Activated CD8-positive, alpha-beta memory T cell treated with anti-CD3 and anti-CD28 coated beads, Interleukin-2, amount 50 U/mL, for 1 hour (primary cell): Measurements from ENCODE around the gene EPS15.

Source experiments
- DNase-seq: peaks from one replicate; pipeline ENCODE4 v3.0.0-alpha.2; 2020; ENCODE audit errors: extremely low read depth

EPS15 gene

GRCh38 chr1:51380936-51381335 lies 138.1 kb downstream of the EPS15 start:
- no peak for DNase-seq

DNA sequence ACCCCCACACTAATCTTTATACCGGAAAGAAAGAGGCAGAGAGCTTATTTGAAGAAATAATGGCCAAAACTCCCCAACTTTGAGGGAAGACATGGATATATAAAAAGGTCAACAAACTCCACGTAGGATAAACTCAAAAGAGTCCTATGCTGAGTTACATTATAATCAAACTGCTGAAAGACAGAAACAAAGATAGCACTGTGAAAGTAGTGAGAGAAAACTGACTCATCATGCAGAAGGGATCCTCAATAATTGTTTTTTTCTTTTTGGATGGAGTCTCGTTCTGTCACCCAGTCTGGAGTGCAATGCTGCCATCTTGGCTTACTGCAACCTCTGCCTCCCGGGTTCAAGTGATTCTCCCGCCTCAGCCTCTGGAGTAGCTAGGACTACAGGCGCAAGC lies 140.2 kb downstream of the EPS15 start:
- no peak for DNase-seq

DNA sequence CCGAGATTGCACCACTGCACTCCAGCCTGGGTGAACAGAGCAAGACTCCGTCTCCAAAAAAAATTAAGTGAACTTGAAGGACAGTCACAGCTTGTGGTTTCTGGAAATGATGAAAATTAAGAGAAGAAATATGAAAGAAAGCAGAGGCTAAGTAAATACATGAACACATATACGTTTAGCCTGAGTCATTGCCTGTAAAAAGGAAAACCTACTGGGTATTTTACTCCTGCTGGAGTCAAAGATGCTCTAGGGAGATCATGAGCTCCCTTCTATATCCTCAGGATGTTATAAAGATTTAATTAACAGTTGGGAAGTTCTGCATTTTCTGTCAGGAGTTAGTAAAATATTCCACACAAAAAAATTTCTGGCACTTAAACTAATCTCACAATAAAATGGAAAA lies 145.2 kb downstream of the EPS15 start:
- no peak for DNase-seq

DNA sequence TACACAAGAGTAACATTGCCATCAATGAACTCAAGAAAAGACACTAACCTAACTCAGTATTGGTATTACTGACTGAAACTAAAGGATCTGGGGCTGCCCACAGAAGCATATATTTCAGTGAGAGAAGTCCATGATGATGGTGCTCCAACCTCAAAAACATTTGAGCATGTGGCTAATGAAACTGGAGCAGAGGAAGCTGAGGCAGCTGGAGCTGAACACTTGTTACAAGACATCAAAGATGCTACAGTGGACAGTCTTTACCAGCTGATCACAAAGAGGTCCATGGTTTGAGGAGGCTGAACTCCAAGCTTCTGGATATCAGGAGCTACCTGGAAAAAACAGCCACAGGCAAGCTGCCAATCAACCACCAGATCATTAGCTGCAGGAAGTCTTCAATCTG lies 146.5 kb downstream of the EPS15 start:
- no peak for DNase-seq

DNA sequence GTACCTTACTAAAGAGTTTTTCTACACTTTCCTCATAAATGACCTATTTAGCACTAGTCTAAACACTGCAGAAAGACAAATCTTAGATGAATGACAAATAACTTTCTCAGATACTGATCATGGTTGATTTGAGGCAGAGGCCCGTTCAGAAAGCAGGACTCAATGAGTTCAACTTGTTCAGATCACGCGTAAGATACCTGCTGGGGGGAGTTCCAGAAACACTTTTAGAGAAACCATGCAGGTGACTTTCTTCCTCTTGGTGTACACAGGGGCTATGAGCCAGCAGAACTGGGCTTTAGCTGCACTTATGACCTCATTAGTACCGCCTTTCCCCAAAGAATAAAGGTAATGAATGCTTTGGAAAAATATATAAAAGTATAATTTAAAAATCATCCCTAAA lies 149.9 kb downstream of the EPS15 start:
- DNase-seq: no peak

GRCh38 chr1:51365774-51366173 lies 153.3 kb downstream of the EPS15 start:
- no peak for DNase-seq

DNA sequence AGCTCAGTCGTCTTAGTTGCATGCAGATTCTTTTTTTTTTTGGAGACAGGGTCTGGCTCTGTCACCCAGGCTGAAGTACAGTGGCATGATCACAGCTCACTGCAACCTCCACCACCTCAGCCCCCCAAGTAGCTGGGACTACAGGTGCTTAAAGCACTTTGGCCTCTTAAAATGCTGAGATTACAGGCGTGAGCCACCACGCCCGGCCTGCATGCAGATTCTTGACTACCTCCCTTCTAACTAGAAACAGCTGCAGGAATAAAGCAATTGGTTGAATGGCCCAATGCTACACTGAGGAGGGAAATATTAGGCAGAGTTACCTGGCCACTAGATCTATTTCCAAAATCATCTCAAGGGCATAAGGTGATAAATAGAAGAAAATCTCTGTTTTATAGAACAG lies 159.2 kb downstream of the EPS15 start:
- no peak for DNase-seq

DNA sequence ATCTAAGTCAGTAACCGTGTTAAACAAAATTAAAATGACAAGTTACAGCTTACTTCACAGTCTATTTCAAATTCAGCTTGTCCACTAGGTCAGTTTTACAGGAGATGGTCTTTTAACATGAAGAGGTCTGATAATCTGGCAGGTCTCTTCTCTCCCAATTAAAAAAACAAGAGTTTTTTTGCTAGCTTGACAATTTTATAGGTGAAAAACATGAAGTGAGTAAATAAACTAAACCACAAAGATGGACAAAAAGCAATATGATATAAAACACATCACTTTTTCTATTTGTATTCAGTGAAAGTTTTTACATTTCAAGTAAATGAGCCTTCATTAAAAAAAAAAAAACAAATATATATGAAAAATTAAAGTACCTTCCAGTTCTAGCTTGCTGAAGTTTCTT lies 163.7 kb downstream of the EPS15 start:
- DNase-seq: no peak

GRCh38 chr1:51354416-51354815 lies 164.7 kb downstream of the EPS15 start:
- no peak for DNase-seq

DNA sequence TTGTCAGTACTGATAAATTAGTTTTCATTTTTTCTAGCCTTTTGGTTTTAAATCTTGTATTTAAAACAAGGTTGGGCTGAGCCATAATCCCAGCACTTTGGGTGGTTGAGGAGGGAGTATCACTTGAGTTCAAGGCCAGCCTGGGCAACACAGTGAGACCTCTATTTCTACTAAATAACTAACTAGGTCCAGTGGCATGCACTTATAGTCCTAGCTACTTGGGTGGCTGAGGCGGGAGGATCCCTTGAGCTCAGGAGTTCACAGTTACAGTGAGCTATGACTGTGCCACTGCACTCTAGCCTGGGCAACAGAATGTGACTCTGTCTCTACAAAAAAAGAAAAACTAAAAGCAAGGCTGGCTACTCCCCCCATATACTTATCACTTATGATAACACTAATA lies 167.2 kb downstream of the EPS15 start:
- DNase-seq: no peak

DNA sequence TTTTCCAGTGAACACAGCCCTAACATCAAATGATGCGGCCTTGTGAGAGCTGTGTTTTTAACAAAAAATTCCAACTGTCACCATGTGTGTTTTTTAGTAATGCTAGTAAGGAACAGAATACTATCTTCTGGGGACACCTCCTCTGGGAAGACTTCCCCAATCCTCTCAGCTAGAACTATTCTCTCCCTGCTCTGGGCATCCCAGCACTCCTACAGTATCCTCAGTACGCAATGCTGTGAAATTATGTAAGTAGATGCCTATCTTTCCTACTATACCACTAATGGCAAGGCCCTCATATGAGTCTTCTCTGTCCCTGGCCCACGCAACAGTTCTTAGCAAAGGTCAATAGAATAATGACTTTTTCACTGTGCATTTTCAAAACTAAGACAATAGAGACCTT lies 169.2 kb downstream of the EPS15 start:
- DNase-seq: no peak

GRCh38 chr1:51348147-51348527 lies 170.9 kb downstream of the EPS15 start:
- DNase-seq: no peak

- no peak for DNase-seq
Observed at GRCh38 chr1:51347398-51348146, 171.5 kb downstream of the EPS15 start.

DNA sequence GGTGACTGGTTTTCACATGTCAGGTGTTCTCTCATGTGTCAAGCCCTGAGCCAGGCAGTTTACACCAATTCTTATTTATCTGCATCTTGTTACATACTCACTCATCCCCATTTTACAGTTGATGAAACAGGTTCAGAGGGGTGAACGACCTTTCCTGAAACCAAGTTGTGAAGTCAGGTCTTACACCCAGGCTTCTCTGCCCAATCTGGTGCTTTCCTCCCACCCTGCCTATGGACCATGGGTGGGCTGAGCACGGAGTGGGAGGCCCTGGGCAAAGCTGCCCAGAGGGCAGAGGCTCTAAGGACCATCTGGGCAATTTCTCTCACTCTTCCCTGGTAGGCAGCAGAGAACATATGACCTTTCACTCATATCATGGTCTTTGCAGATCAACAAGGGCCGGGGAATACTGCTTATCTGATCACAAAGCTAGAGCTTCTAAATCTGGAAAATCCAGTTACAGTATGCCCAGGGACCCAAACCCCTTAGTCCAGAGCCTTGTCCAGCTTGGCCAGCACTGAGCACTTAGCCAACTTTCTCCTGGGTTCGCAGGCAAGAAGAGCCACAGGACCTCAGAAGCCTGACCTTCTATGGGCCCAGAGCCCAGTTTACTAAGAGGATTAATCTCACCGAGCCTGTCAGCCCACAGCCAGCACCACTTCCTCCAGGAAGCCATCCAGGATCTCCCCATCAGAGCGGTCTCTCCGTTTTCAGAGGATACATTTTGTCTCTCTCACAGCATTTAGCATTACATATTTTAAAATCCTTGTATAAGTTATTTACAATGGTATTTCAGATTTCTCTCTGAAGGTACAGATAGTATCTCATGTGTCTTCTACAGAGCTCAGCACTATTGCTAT lies 172.8 kb downstream of the EPS15 start:
- no peak for DNase-seq

- DNase-seq: no peak
Observed at GRCh38 chr1:51345300-51345687, 173.8 kb downstream of the EPS15 start.

GRCh38 chr1:51344602-51345299 lies 174.3 kb downstream of the EPS15 start:
- DNase-seq: no peak

GRCh38 chr1:51344276-51344601 lies 174.8 kb downstream of the EPS15 start:
- no peak for DNase-seq

DNA sequence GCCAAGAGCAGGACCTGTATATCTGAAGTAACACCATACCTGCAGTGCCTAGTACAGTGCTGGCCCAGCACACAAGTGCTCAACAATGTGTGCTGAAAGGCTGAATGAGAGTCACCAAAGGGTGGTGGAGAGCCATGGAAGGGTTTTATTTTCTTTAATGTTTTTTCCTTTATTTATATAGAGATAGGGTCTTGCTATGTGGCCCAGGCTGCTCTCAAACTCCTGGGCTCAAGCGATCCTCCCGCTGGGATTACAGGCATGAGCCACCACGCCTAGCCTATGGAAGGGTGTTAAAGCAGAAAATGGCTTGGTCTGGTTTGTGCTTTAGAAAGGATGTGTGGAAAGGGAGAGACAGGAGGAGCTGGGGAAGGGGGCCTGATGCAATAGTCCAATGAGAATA lies 175.4 kb downstream of the EPS15 start:
- no peak for DNase-seq

- DNase-seq: no peak
Observed at GRCh38 chr1:51342591-51343206, 176.4 kb downstream of the EPS15 start.

DNA sequence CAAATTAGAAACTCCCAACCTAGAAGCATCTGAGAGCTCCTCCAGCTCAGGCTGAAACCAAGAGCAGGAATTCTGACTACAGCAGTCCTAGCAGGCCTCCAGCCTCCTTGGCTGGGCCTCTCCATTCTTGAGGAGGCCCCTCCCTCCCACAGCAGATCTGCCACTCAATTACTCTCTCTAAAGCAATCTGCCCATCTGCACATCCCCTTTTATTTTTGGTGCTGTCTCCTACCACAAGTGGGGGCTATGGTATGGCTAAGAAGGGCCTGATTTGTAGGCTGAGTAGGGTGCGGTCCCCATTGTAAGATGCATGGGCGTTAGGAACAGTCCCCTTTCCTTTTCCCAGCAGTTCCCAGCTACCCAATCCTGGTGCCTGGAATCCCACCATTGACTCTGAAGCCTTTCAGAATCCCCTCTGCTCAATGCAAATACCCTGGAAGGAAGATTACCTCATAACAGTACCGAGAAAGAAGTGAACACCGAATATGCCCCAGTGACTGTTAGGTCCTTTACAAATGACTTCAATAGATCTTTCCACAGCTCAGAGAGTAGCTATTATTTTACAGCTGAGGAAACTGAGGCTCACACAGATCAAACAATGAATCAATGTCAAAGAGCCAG lies 177.1 kb downstream of the EPS15 start:
- no peak for DNase-seq

DNA sequence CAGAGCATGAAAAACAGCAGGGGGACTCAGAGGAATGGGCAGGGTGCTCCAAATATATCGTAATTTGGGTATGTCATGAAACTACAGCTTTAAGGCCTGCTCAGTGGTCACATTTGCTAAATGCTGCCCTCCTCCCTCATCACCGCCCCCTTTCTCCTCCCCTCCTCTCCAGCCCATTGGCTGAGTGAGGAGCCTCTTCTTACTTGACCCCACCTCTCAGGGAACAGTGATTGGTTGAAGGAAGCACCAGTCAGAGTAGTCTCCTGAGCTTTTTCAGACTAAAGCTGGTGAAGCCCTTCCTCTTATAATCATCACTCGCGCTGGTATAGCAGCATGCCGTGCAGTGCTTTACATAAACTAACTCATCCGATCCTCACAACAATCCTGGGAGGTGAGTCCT lies 178.7 kb downstream of the EPS15 start:
- DNase-seq: no peak

DNA sequence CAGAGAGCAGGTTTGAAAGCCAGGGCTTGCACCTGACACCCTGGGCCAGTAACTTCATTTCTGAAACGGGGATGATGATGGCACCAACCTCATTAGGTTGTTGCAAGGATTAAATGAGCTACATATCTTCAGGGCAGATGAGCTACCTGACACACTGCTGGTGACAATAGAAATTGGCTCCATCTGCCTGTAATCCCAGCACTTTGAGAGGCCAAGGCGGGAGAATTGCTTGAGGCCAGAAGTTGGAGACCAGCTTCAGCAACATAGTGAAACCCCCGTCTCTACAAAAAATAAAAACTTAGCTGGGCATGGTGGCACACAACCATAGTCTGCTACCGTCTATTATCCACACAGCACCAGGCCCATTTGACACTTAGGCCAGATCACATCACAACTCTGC lies 182.4 kb downstream of the EPS15 start:
- no peak for DNase-seq
